GM23338 (cell line): Measurements from ENCODE around the gene JAG1. TPM values are rescaled to one million over a fixed set of nuclear protein-coding genes. Genes with fewer than 3 reads are reported as not detected.

Source experiments
- ATAC-seq: fragments of 200-7000 bp; cut with Tn5 transposase; 3 replicates; pipeline ENCODE4 v1.9.1; 2020
- DNase-seq: peaks from one replicate; pipeline ENCODE4 v3.0.0-alpha.2; 2015; ENCODE audit warnings: low spot score
- H2AFZ ChIP-seq: fragments of 200-600 bp; sonication (generic); 2 replicates; pipeline ENCODE4 v1.8.0; 2016; ENCODE audit warnings: antibody characterized with exemption, mild to moderate bottlenecking, moderate library complexity
- H3F3A ChIP-seq: fragments of 200-600 bp; sonication (generic); replicated peaks from 2 replicates; pipeline ENCODE4 v1.8.0; 2017; ENCODE audit warnings: antibody characterized with exemption, mixed run types, low read depth
- H3K27ac ChIP-seq: fragments of 200-600 bp; sonication (generic); 2 replicates; pipeline ENCODE4 v1.6.1; 2016; ENCODE audit warnings: low read depth
- H3K27me3 ChIP-seq: fragments of 200-600 bp; sonication (generic); 2 replicates; pipeline ENCODE4 v1.8.0; 2016; ENCODE audit warnings: mild to moderate bottlenecking, mixed run types, moderate library complexity; ENCODE audit not compliant: insufficient read depth
- H3K36me3 ChIP-seq: fragments of 200-600 bp; sonication (generic); 2 replicates; pipeline ENCODE4 v1.8.0; 2016; ENCODE audit warnings: mild to moderate bottlenecking; ENCODE audit not compliant: insufficient read depth
- H3K4me1 ChIP-seq: fragments of 200-600 bp; sonication (generic); 2 replicates; pipeline ENCODE4 v1.8.0; 2016; ENCODE audit warnings: mild to moderate bottlenecking, moderate library complexity; ENCODE audit not compliant: insufficient read depth
- H3K4me2 ChIP-seq: fragments of 200-600 bp; sonication (generic); 2 replicates; pipeline ENCODE4 v1.7.1; 2017; ENCODE audit warnings: mixed run types
- H3K4me3 ChIP-seq: fragments of 200-600 bp; sonication (generic); 2 replicates; pipeline ENCODE4 v1.6.1; 2016; ENCODE audit warnings: mixed run types
- H3K79me2 ChIP-seq: fragments of 200-600 bp; sonication (generic); replicated peaks from 2 replicates; pipeline ENCODE4 v1.8.0; 2017; ENCODE audit warnings: mild to moderate bottlenecking; ENCODE audit not compliant: insufficient read depth
- H3K9me2 ChIP-seq: fragments of 200-600 bp; sonication (generic); 2 replicates; pipeline ENCODE4 v1.8.0; 2017; ENCODE audit not compliant: insufficient read depth
- H4K20me1 ChIP-seq: fragments of 200-600 bp; sonication (generic); replicated peaks from 2 replicates; pipeline ENCODE4 v1.8.0; 2017; ENCODE audit warnings: mild to moderate bottlenecking; ENCODE audit not compliant: insufficient read depth
- H3K27ac Mint-ChIP-seq: 2 replicates; pipeline ENCODE4 v1.8.0; 2020; ENCODE audit warnings: inconsistent platforms, mild to moderate bottlenecking, moderate library complexity, mixed read lengths
- H3K27me3 Mint-ChIP-seq: 3 replicates; pipeline ENCODE4 v1.8.0; 2022; ENCODE audit warnings: low read depth, mild to moderate bottlenecking, moderate library complexity, mixed read lengths, inconsistent platforms; ENCODE audit not compliant: insufficient read depth, poor library complexity
- H3K36me3 Mint-ChIP-seq: 3 replicates; pipeline ENCODE4 v1.8.0; 2021; ENCODE audit warnings: low read depth, mild to moderate bottlenecking, inconsistent platforms, moderate library complexity, mixed read lengths
- H3K4me1 Mint-ChIP-seq: 3 replicates; pipeline ENCODE4 v1.8.0; 2020; ENCODE audit warnings: mild to moderate bottlenecking, inconsistent platforms, mixed read lengths
- H3K4me3 Mint-ChIP-seq: 3 replicates; pipeline ENCODE4 v1.8.0; 2021; ENCODE audit warnings: moderate library complexity, mild to moderate bottlenecking, inconsistent platforms, mixed read lengths
- H3K9me3 Mint-ChIP-seq: 3 replicates; pipeline ENCODE4 v1.8.0; 2020; ENCODE audit warnings: moderate library complexity, mild to moderate bottlenecking, inconsistent platforms, mixed read lengths
- CREB1 ChIP-seq: fragments of 250-450 bp; sonication (Bioruptor Pico); IDR thresholded peaks from 2 replicates; pipeline ENCODE4 v1.5.0; 2020; ENCODE audit warnings: low read depth, mild to moderate bottlenecking, moderate library complexity
- CTCF ChIP-seq, 2 experiments: fragments of 200-600 bp in 1 of 2; sonication (generic) in 1 of 2; conservative IDR thresholded peaks; 2 replicates each; pipeline versions ENCODE4 v1.5.1 to v1.6.1; 2016 to 2017; ENCODE audit warnings: antibody characterized with exemption in 2 of 2, low read depth in 2 of 2, mild to moderate bottlenecking in 2 of 2, moderate library complexity in 1 of 2
- ETS1 ChIP-seq: IDR thresholded peaks from 2 replicates; pipeline ENCODE4 v1.6.1; 2016; ENCODE audit warnings: antibody characterized with exemption
- EZH2phosphoT487 ChIP-seq: fragments of 200-600 bp; sonication (generic); IDR thresholded peaks from one replicate; pipeline ENCODE4 v1.8.1; 2018; ENCODE audit warnings: antibody characterized with exemption; ENCODE audit not compliant: unreplicated experiment
- JUNB ChIP-seq: IDR thresholded peaks from one replicate; pipeline ENCODE4 v1.6.1; 2016; ENCODE audit warnings: antibody characterized with exemption; ENCODE audit not compliant: unreplicated experiment
- NANOG ChIP-seq: IDR thresholded peaks from 2 replicates; pipeline ENCODE4 v1.6.1; 2016; ENCODE audit warnings: antibody characterized with exemption, borderline replicate concordance
- POLR2AphosphoS5 ChIP-seq: IDR thresholded peaks from 2 replicates; pipeline ENCODE4 v1.6.1; 2016; ENCODE audit warnings: antibody characterized with exemption, low read depth
- REST ChIP-seq: IDR thresholded peaks from one replicate; pipeline ENCODE4 v1.6.1; 2018; ENCODE audit warnings: antibody characterized with exemption; ENCODE audit not compliant: unreplicated experiment
- ZNF114 ChIP-seq: fragments of 250-450 bp; sonication (Bioruptor Pico); IDR thresholded peaks from 2 replicates; pipeline ENCODE4 v1.5.0; 2020; ENCODE audit warnings: mild to moderate bottlenecking, moderate library complexity
- ZNF331 ChIP-seq: fragments of 250-450 bp; sonication (Bioruptor Pico); IDR thresholded peaks from 2 replicates; pipeline ENCODE4 v1.5.0; 2020; ENCODE audit warnings: low read depth, mild to moderate bottlenecking, moderate library complexity
- ZNF462 ChIP-seq: fragments of 250-450 bp; sonication (Bioruptor Pico); IDR thresholded peaks from 2 replicates; pipeline ENCODE4 v1.5.0; 2020; ENCODE audit warnings: mild to moderate bottlenecking, moderate library complexity
- polyA plus RNA-seq: library from polyadenylated mRNA; unstranded; fragments of >200 nt; fragmentation: Nextera tagmentation; extraction: Ambion mirVana; gene quantifications from 2 replicates; pipeline ENCODE4 v1.2.1, GENCODE V29; 2016
- total RNA-seq: library from RNA; depleted of rRNA; stranded (reverse); fragments of >200 nt; shearing (Covaris generic); gene quantifications from 2 replicates; pipeline ENCODE4 v1.2.3, GENCODE V29; 2014

The JAG1 gene
- total and polyA plus RNA-seq, 2 experiments from 2014 or later: 9.7 to 46.5 TPM

- Mint-ChIP-seq H3K4me3 (no peak overlapping the region; the same call in 2 of the 3 replicates), H3K36me3 (peaks cover 95% of the 10 kb centered on the region), H3K9me3 (no peaks in the 10 kb centered on the region), H3K27ac (0 out of 2 replicates have a peak overlapping the region, but pooled peaks have one; percentile 50), H3K4me1 (peaks cover 60% of the 10 kb centered on the region), H3K27me3 (peaks cover 13% of the 10 kb centered on the region)
- ATAC-seq (no peak), DNase-seq (no peak)
- Histone ChIP-seq H3K4me1 (peaks cover 41% of the 10 kb centered on the region), H3K9me2 (no peaks in the 10 kb centered on the region), H3K27me3 (no peaks in the 10 kb centered on the region), H3K79me2 (peaks cover 12% of the 10 kb centered on the region), H3K36me3 (peaks cover 48% of the 10 kb centered on the region), H2AFZ (no peak overlapping the region), H3K4me3 (no peak overlapping the region), H4K20me1 (peaks cover 16% of the 10 kb centered on the region), H3K27ac (peak overlapping the region; percentile 51), H3F3A (no peaks in the 10 kb centered on the region), H3K4me2 (no peak overlapping the region; the same call in 1 of the 2 replicates)
- no peak for TF ChIP-seq NANOG
- no peak for TF ChIP-seq EZH2phosphoT487
- no peak for TF ChIP-seq JUNB
- TF ChIP-seq CTCF (conservative IDR thresholded peaks at IDR 0.05; ENCODE audit: low read depth in 2 of 2): no peak
- no peak for TF ChIP-seq ZNF331 (CRISPR knock-in tag)
- TF ChIP-seq ZNF114 (CRISPR knock-in tag): no peak
- no peak for TF ChIP-seq POLR2AphosphoS5
- no peak for TF ChIP-seq CREB1
- no peak for TF ChIP-seq REST
- TF ChIP-seq ETS1: no peak
Observed at GRCh38 chr20:10648651-10649050, 25.1 kb downstream of the JAG1 start.

- Mint-ChIP-seq H3K4me1 (peaks cover 54% of the 10 kb centered on the region), H3K9me3 (no peaks in the 10 kb centered on the region), H3K36me3 (peaks cover 99% of the 10 kb centered on the region), H3K27me3 (peaks cover 12% of the 10 kb centered on the region), H3K27ac (peak overlapping the region; percentile 76), H3K4me3 (no peak overlapping the region)
- H3K36me3 ChIP-seq: peaks cover 56% of the 10 kb centered on the region
- no peak overlapping the region for H2AFZ ChIP-seq
- peak overlapping the region; percentile 51; the same call in 1 of the 2 replicates for H3K27ac ChIP-seq
- DNase-seq: no peak
- H3K9me2 ChIP-seq: no peaks in the 10 kb centered on the region
- H4K20me1 ChIP-seq: peaks cover 15% of the 10 kb centered on the region
- no peaks in the 10 kb centered on the region for H3F3A ChIP-seq
- peaks cover 37% of the 10 kb centered on the region for H3K4me1 ChIP-seq
- no peak for ATAC-seq
- no peaks in the 10 kb centered on the region for H3K27me3 ChIP-seq
- H3K4me3 ChIP-seq: no peak overlapping the region
- no peak overlapping the region for H3K4me2 ChIP-seq
- peaks cover 6% of the 10 kb centered on the region for H3K79me2 ChIP-seq
- TF ChIP-seq CREB1 (no peak), ZNF462 (CRISPR knock-in tag) (no peak)
Observed at GRCh38 chr20:10647909-10648308, 25.9 kb downstream of the JAG1 start.
